Measurements from ENCODE around the gene NFYA. TPM values are rescaled to one million over a fixed set of nuclear protein-coding genes. Genes with fewer than 3 reads are reported as not detected.
A peak's percentile ranks its signal among the peaks of the same experiment; 100 is the strongest.

NFYA gene
- total RNA-seq, 1 experiment from 2014 or later, result 28.7 TPM

DNA sequence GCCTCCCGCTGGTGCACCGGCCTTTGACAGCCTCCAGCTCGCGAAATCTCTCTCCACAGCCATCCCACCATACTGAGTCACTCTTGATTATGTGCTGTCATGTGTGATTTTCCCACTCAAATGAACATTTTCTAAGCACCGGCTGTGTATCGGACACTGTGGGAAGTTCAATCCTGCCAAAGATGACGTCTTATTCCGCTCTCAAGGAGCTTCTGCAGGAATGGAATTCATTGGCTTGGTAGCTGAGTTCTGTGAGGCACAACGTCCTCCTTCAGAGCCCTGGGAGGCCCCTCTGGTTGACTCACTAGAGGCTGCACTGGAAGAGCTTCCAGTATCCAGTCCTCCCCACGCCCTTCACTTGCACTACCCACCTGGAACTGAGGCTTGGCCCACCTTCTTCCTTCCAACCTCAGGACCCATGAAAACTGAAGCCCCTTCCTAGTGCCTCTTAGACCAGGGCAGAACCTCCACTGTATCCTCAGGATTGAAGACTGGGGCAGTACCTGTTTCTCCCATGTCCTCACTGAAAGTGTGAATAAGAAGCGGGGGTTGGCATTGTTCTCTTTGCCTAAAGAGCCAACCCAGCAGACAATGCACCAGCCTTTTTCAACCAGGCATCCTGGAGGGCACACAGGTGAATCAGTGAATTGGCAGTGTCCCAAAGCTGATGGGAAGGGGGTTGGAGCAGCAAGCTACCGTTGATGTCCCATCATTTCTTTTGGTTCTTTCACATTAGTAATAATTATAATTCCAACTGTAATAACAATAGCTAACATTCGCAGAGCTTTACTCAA is 35.5 kb upstream of the NFYA start:
- no peak for ATAC-seq
- H3K36me3 ChIP-seq (ENCODE audit: control insufficient read depth in 1 of 2, insufficient read depth in 2 of 2, low read length in 2 of 2), result no peaks in the 10 kb centered on the region
- H3K4me1 ChIP-seq (ENCODE audit: control insufficient read depth in 1 of 2, insufficient read depth in 2 of 2, low read length in 2 of 2), result peaks cover 23 to 43% of the 10 kb centered on the region in 2 experiments; a peak in 3 of 4 replicates
- no peak overlapping the region for H2AFZ ChIP-seq (ENCODE audit: low read depth, low read length, poor library complexity, severe bottlenecking)
- no peak overlapping the region for H3K4me2 ChIP-seq (ENCODE audit: low read length)
- ChIA-PET CTCF (interaction anchor here (1.0 to 1.7 kb wide), 5 partner anchors 9 to 35 kb away, joined by 3 to 16 read pairs (median 4); partner anchors contain the start of genes NFYA and OARD1), POLR2A (interaction anchor here (1.1 kb wide), 1 partner anchor 9 kb away, joined by 5 read pairs; no protein-coding TSS in a partner anchor), RAD21 (ENCODE audit: low non-redundant PET in 1 of 2, low total read pairs in 2 of 2, uncharacterized antibody in 2 of 2, unreplicated experiment in 2 of 2) (no interaction called here)
- H3K27ac ChIP-seq (ENCODE audit: low read depth, low read length), result no peak overlapping the region
- H3K4me3 ChIP-seq (replicated peaks in 1 of 2; ENCODE audit: low read depth in 1 of 2, low read length in 2 of 2), result no peak overlapping the region
- no peaks in the 10 kb centered on the region for H4K20me1 ChIP-seq (ENCODE audit: insufficient read depth)
- DNase-seq (ENCODE audit: low read depth, low spot score), result no peak
- H3K9me2 ChIP-seq (ENCODE audit: insufficient read depth), result no peaks in the 10 kb centered on the region
- H3K9me3 ChIP-seq (ENCODE audit: control insufficient read depth in 1 of 2, insufficient read depth in 1 of 2, low read depth in 1 of 2, low read length in 2 of 2), result no peaks in the 10 kb centered on the region
- no TSS peak for BruUV-seq (replicated peaks)
- H3K9ac ChIP-seq (ENCODE audit: low read length), result no peak overlapping the region
- intact Hi-C loops (cut with micrococcal nuclease), result no loop called here
- H3K79me2 ChIP-seq (ENCODE audit: insufficient read depth, low read length), result no peaks in the 10 kb centered on the region
- no peaks in the 10 kb centered on the region for H3K27me3 ChIP-seq (ENCODE audit: insufficient read depth, low read length)
- no peak for TF ChIP-seq SRF (IDR thresholded peaks at IDR 0.05; ENCODE audit: low read depth)
- no peak for TF ChIP-seq ELF1 (IDR thresholded peaks at IDR 0.05; ENCODE audit: borderline replicate concordance, low read depth)
- TF ChIP-seq, protein P1, sequence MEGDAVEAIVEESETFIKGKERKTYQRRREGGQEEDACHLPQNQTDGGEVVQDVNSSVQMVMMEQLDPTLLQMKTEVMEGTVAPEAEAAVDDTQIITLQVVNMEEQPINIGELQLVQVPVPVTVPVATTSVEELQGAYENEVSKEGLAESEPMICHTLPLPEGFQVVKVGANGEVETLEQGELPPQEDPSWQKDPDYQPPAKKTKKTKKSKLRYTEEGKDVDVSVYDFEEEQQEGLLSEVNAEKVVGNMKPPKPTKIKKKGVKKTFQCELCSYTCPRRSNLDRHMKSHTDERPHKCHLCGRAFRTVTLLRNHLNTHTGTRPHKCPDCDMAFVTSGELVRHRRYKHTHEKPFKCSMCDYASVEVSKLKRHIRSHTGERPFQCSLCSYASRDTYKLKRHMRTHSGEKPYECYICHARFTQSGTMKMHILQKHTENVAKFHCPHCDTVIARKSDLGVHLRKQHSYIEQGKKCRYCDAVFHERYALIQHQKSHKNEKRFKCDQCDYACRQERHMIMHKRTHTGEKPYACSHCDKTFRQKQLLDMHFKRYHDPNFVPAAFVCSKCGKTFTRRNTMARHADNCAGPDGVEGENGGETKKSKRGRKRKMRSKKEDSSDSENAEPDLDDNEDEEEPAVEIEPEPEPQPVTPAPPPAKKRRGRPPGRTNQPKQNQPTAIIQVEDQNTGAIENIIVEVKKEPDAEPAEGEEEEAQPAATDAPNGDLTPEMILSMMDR (IDR thresholded peaks at IDR 0.05 in 2 of 3, conservative IDR thresholded peaks at IDR 0.05 in 1 of 3; ENCODE audit: borderline replicate concordance in 1 of 3, insufficient read depth in 1 of 3, low read depth in 2 of 3, low read length in 2 of 3), result 0 out of 6 replicates have a peak, but pooled peaks of 1 of the 3 experiments have one; percentile 9
- TF ChIP-seq, protein P2, sequence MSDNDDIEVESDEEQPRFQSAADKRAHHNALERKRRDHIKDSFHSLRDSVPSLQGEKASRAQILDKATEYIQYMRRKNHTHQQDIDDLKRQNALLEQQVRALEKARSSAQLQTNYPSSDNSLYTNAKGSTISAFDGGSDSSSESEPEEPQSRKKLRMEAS (IDR thresholded peaks at IDR 0.05), result no peak

DNA sequence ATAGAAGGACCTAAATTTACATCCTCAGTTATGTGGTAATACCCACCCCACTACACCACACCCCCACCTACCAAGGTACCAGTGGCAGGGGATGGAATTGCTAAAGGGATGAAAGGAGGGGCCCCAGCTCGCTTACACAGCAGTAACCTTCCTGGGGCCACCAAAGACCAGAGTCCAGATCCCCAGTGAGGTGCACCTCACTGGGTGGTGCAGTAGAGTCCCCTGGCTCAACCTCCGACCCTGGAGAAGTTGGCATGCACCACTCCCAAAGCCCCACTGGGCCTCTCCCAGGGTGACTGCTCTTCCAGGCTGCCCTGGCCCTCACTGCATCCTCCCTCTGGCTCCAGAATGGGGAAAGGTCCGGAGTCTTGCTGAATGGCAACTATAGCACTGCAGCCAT is 34.6 kb upstream of the NFYA start:
- Histone ChIP-seq H2AFZ (ENCODE audit: low read depth, low read length, poor library complexity, severe bottlenecking) (no peak overlapping the region), H3K27ac (ENCODE audit: low read depth, low read length) (no peak overlapping the region), H3K9me3 (ENCODE audit: control insufficient read depth in 1 of 2, insufficient read depth in 1 of 2, low read depth in 1 of 2, low read length in 2 of 2) (no peaks in the 10 kb centered on the region), H3K27me3 (ENCODE audit: insufficient read depth, low read length) (no peaks in the 10 kb centered on the region), H3K79me2 (ENCODE audit: insufficient read depth, low read length) (no peaks in the 10 kb centered on the region), H3K4me2 (ENCODE audit: low read length) (no peak overlapping the region), H3K4me3 (replicated peaks in 1 of 2; ENCODE audit: low read depth in 1 of 2, low read length in 2 of 2) (no peak overlapping the region), H3K36me3 (ENCODE audit: control insufficient read depth in 1 of 2, insufficient read depth in 2 of 2, low read length in 2 of 2) (no peaks in the 10 kb centered on the region), H3K4me1 (ENCODE audit: control insufficient read depth in 1 of 2, insufficient read depth in 2 of 2, low read length in 2 of 2) (peaks cover 23 to 43% of the 10 kb centered on the region in 2 experiments; a peak in 3 of 4 replicates), H4K20me1 (ENCODE audit: insufficient read depth) (no peaks in the 10 kb centered on the region), H3K9me2 (ENCODE audit: insufficient read depth) (no peaks in the 10 kb centered on the region), H3K9ac (ENCODE audit: low read length) (no peak overlapping the region)
- TF ChIP-seq YY1 (IDR thresholded peaks at IDR 0.05; ENCODE audit: extremely low read depth, insufficient replicate concordance, low read depth, low read length) (no peak), SP1 (IDR thresholded peaks at IDR 0.05; ENCODE audit: low read depth) (no peak), FOSL1 (IDR thresholded peaks at IDR 0.05; ENCODE audit: low read depth) (no peak), JUND (IDR thresholded peaks at IDR 0.05) (no peak), TCF7L2 (IDR thresholded peaks at IDR 0.05; ENCODE audit: borderline replicate concordance, extremely low read depth, insufficient read depth, insufficient read length) (no peak), POLR2AphosphoS5 (IDR thresholded peaks at IDR 0.05; ENCODE audit: low read depth, low read length) (no peak), POLR2A (IDR thresholded peaks at IDR 0.05; ENCODE audit: borderline replicate concordance, extremely low read depth, insufficient read depth, insufficient read length) (no peak)
- RAD21 ChIA-PET (ENCODE audit: low non-redundant PET in 1 of 2, low total read pairs in 2 of 2, uncharacterized antibody in 2 of 2, unreplicated experiment in 2 of 2), result no interaction called here
- intact Hi-C loops (cut with micrococcal nuclease), result no loop called here
- CTCF ChIA-PET, result interaction anchor here (1.0 to 1.2 kb wide), 2 partner anchors 10 to 16 kb away, joined by 3 to 10 read pairs; no protein-coding TSS in a partner anchor
- no TSS peak for BruUV-seq (replicated peaks)
- POLR2A ChIA-PET, result no interaction called here
- ATAC-seq, result no peak
- no peak for DNase-seq (ENCODE audit: low read depth, low spot score)

Measured in HCT116 (cell line).